GM12892 (cell line): ENCODE results near the gene PPP1R13B.
"Not testable (repeated sequence)": the region's sequence is repeated elsewhere in the genome, so short reads cannot be mapped to it uniquely, and the experiment has no call there.

Experiments used
- POLR2A ChIP-seq: IDR thresholded peaks from 2 replicates; pipeline ENCODE4 v1.6.1; 2011; ENCODE audit warnings: low read depth, low read length, control low read depth
- POLR2AphosphoS5 ChIP-seq: IDR thresholded peaks from 2 replicates; pipeline ENCODE4 v1.6.1; 2011; ENCODE audit warnings: low read depth, low read length, control low read depth
- TAF1 ChIP-seq: IDR thresholded peaks from 2 replicates; pipeline ENCODE4 v1.6.1; 2011; ENCODE audit warnings: low read depth, mild to moderate bottlenecking, control low read depth, low read length, borderline replicate concordance

DNA sequence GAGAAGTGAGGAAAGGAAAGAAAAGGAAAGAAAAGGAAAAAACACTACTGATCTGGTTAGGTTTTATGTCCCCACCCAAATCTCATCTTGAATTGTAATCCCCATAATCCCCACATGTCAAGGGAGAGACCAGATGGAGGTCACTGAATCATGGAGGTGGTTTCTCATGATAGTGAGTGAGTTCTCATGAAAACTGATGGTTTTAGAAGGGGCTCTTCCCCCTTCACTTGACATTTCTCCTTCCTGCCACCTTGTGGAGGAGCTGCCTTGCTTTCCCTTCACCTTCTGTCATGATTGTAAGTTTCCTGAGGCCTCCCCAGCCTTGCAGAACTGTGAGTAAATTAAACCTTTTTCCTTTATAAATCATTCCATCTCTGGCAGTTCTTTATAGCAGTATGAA is 54.2 kb downstream of the PPP1R13B start:
- not testable (repeated sequence) for TF ChIP-seq POLR2A, POLR2AphosphoS5, TAF1
